ENCODE results near the gene TRIM25. TPM values are rescaled to one million over a fixed set of nuclear protein-coding genes. Genes with fewer than 3 reads are reported as not detected.

The TRIM25 gene
- total RNA-seq (2022) (107 and 144 TPM in 2 replicates), Bru-seq, nascent RNA (percentile 94 among the genes with signal in this experiment), BruChase-seq, experiment 1, labeled RNA remaining after a 6-hour chase (percentile 97 among the genes with signal in this experiment), BruChase-seq, experiment 2, labeled RNA remaining after a 2-hour chase (percentile 96 among the genes with signal in this experiment)
- long read RNA-seq, partial matches to known transcripts, result 1 of 50 reads
- long read RNA-seq, other reads (novel, unspliced or antisense), result 49 of 50 reads

- peak; percentile 77 for DNase-seq
- Mint-ChIP-seq H3K27ac (ENCODE audit: unreplicated experiment) (peak within 1 kb of the TSS; percentile 90), H3K4me3 (ENCODE audit: low read depth, unreplicated experiment) (peak within 1 kb of the TSS; percentile 83), H3K4me1 (ENCODE audit: low read depth, unreplicated experiment) (peaks cover 29% of the 10 kb centered on the region), H3K9me3 (ENCODE audit: low read depth, unreplicated experiment) (peaks cover 2% of the 10 kb centered on the region), H3K36me3 (ENCODE audit: insufficient read depth, unreplicated experiment) (peaks cover 59% of the 10 kb centered on the region), H3K27me3 (ENCODE audit: unreplicated experiment) (no peaks in the 10 kb centered on the region)
- intact Hi-C loops (cut with micrococcal nuclease; ENCODE audit: unreplicated experiment), result no loop called here
- BruUV-seq (replicated peaks), result TSS peak; percentile 97
- no peak for TF ChIP-seq CTCF (IDR thresholded peaks at IDR 0.05; ENCODE audit: unreplicated experiment)
- CTCF ChIA-PET, result interaction anchor here (0.8 to 1.7 kb wide), 2 partner anchors 17 to 94 kb away, joined by 4 to 5 read pairs; no protein-coding TSS in a partner anchor
Observed at GRCh38 chr17:56913867-56914580, at the start of gene TRIM25. TRIM25 (minus strand) TSS chr17:56914049; CDS start chr17:56913988, 61 bp downstream.

- no peaks in the 10 kb centered on the region for H3K27me3 Mint-ChIP-seq (ENCODE audit: unreplicated experiment)
- BruUV-seq (replicated peaks), result TSS peak; percentile 68
- H3K9me3 Mint-ChIP-seq (ENCODE audit: low read depth, unreplicated experiment), result no peaks in the 10 kb centered on the region
- peak within 1 kb of the TSS; percentile 58 for H3K4me3 Mint-ChIP-seq (ENCODE audit: low read depth, unreplicated experiment)
- peak; percentile 90 for DNase-seq
- intact Hi-C loops (cut with micrococcal nuclease; ENCODE audit: unreplicated experiment), result no loop called here
- H3K36me3 Mint-ChIP-seq (ENCODE audit: insufficient read depth, unreplicated experiment), result peaks cover 5% of the 10 kb centered on the region
- H3K27ac Mint-ChIP-seq (ENCODE audit: unreplicated experiment), result no peak within 1 kb of the TSS
- CTCF ChIA-PET, result no interaction called here
- peaks cover 18% of the 10 kb centered on the region for H3K4me1 Mint-ChIP-seq (ENCODE audit: low read depth, unreplicated experiment)
- TF ChIP-seq CTCF (IDR thresholded peaks at IDR 0.05; ENCODE audit: unreplicated experiment), result peak; percentile 95
Observed at GRCh38 chr17:56960596-56961538, 47.0 kb upstream of the TRIM25 start, which contains the start of gene COIL. COIL (minus strand) TSS chr17:56961050; CDS start chr17:56961019, 31 bp downstream.

- CTCF ChIA-PET, result no interaction called here
- H3K27ac Mint-ChIP-seq (ENCODE audit: unreplicated experiment), result no peak overlapping the region
- intact Hi-C loops (cut with micrococcal nuclease; ENCODE audit: unreplicated experiment), result no loop called here
- TF ChIP-seq CTCF (IDR thresholded peaks at IDR 0.05; ENCODE audit: unreplicated experiment), result no peak
- H3K27me3 Mint-ChIP-seq (ENCODE audit: unreplicated experiment), result no peaks in the 10 kb centered on the region
- no TSS peak for BruUV-seq (replicated peaks)
- H3K9me3 Mint-ChIP-seq (ENCODE audit: low read depth, unreplicated experiment), result no peaks in the 10 kb centered on the region
- DNase-seq, result no peak
- H3K4me3 Mint-ChIP-seq (ENCODE audit: low read depth, unreplicated experiment), result no peak overlapping the region
- peaks cover 7% of the 10 kb centered on the region for H3K4me1 Mint-ChIP-seq (ENCODE audit: low read depth, unreplicated experiment)
- H3K36me3 Mint-ChIP-seq (ENCODE audit: insufficient read depth, unreplicated experiment), result peaks cover 10% of the 10 kb centered on the region
Observed at GRCh38 chr17:56956992-56957391, 43.1 kb upstream of the TRIM25 start.

- H3K27ac Mint-ChIP-seq (ENCODE audit: unreplicated experiment), result no peak overlapping the region
- intact Hi-C loops (cut with micrococcal nuclease; ENCODE audit: unreplicated experiment), result no loop called here
- no peak overlapping the region for H3K4me3 Mint-ChIP-seq (ENCODE audit: low read depth, unreplicated experiment)
- no peaks in the 10 kb centered on the region for H3K9me3 Mint-ChIP-seq (ENCODE audit: low read depth, unreplicated experiment)
- no peaks in the 10 kb centered on the region for H3K4me1 Mint-ChIP-seq (ENCODE audit: low read depth, unreplicated experiment)
- no peak for DNase-seq
- H3K36me3 Mint-ChIP-seq (ENCODE audit: insufficient read depth, unreplicated experiment), result peaks cover 26% of the 10 kb centered on the region
- no peaks in the 10 kb centered on the region for H3K27me3 Mint-ChIP-seq (ENCODE audit: unreplicated experiment)
- no TSS peak for BruUV-seq (replicated peaks)
- no peak for TF ChIP-seq CTCF (IDR thresholded peaks at IDR 0.05; ENCODE audit: unreplicated experiment)
- CTCF ChIA-PET, result no interaction called here
Observed at GRCh38 chr17:56949595-56949994, 35.7 kb upstream of the TRIM25 start.
